IPS DF 4.7 (cell line): Measurements from ENCODE around the gene ZNF417.
"Not testable (repeated sequence)": the region's sequence is repeated elsewhere in the genome, so short reads cannot be mapped to it uniquely, and the experiment has no call there.

Experiments used
- DNase-seq: peaks from one replicate; pipeline ENCODE4 v3.0.0-alpha.2; 2013; ENCODE audit warnings: low spot score; ENCODE audit errors: extremely low read depth

ZNF417 gene

GRCh38 chr19:57916168-57916995 is at the start of gene ZNF417:
Gene ZNF417 (minus strand): TSS chr19:57916592. CDS start chr19:57916411, 181 bp downstream.
- DNase-seq: peak; percentile 98

GRCh38 chr19:57964761-57965160 is 48.4 kb upstream of the ZNF417 start:
- no peak for DNase-seq

DNA sequence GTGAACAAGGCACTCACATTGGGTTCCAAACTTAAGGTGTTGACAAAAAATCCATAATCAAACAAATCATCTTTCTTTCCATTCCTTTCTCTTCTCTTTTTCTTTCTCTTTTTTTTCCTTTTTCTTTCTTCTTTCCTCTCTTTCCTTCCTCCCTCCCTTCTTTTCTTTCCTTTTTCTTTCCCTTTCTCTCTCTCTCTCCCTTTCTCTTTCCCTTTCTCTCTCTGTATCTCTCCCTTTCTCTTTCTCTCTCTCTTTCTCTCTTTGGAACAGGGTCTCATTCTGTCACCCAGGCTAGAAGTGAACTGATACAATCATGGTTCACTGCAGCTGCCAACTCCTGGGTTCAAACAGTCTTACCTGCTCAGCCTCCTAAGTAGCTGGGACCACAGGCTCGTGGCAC is 45.4 kb upstream of the ZNF417 start:
- no peak for DNase-seq

DNA sequence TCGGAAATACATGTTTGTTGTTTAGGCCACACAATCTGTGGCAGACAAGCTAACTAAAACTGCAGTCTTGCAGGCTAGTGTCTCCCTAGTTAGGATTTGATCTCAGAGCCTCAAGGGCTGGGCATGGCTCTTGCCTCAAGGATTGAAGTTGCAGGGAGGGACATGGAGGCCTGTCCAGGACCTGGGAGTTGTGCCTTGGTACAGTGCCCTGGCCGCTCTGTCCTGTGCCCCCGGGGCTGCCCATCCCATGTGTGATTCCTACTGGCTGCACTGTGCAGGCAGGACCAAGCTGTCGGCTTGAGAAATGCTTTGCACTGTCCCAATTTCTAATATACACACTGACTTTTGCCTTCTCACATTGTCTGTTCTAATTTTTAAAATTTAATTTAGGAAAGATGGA is 38.6 kb upstream of the ZNF417 start:
- DNase-seq: no peak

DNA sequence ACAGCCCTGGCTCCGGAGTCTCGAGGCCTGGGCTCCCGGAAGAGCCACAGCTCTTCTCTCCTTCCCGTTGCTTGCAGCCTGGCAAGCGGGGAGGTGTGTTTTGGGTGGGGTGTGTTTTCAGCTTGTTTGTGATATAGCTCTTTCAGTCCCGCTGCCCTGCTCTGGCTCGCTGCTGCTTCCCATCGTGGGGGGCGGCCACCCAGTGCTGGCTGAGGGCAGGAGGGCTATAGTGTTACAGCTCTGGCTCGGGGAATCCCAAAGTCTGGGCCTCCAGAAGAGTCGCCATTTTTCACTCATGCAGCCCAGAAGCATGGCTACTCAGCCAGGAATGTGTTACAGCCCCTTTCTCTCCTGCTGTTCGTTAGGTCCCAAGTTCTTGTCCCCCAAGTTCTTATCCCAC is 33.3 kb upstream of the ZNF417 start:
- DNase-seq: no peak

- no peak for DNase-seq
Measured at GRCh38 chr19:57949296-57949695, 32.9 kb upstream of the ZNF417 start.

- DNase-seq: peak; percentile 92
Measured at GRCh38 chr19:57947419-57948134, 31.2 kb upstream of the ZNF417 start, which contains the start of gene ZNF256. Gene ZNF256 (minus strand): TSS chr19:57947706. CDS start chr19:57947474, 232 bp downstream.

DNA sequence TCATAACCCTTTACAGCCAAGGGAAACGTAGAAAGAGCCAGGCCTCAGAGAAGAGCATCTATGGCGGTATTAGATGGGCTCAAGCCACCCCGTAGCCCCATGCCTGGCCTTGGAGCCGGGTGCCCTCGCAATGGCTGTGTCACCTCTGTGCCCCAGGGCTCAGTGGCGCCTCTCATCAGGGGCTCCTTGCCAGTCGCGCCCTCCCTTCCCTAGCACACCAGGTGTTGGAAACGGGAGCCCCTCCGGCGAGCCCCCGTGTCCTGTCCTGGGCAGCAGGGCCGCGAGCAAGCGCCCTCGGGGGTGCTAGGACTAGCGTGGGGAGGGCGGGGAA is 30.7 kb upstream of the ZNF417 start:
- DNase-seq: no peak

- no peak for DNase-seq
Measured at GRCh38 chr19:57946316-57946715, 29.9 kb upstream of the ZNF417 start.

DNA sequence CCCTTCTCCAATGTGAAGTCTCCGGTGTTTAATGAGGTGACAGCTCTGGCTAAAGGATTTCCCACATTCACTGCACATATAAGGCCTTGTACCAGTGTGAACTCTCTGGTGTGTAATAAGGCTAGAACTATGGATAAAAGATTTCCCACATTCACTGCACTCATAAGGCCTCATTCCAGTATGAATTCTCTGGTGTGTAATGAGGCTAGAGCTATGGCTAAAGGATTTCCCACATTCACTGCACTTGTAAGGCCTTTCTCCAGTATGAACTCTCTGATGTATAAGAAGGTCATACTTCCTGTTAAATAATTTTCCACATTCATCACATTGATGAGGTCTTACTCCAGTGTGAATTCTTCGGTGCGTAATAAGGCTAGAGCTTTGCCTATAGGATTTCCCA is 25.2 kb upstream of the ZNF417 start:
- DNase-seq: no peak

GRCh38 chr19:57935731-57936130 is 19.3 kb upstream of the ZNF417 start:
- no peak for DNase-seq

GRCh38 chr19:57934820-57935665 is 18.7 kb upstream of the ZNF417 start, which contains the start of gene ZNF418:
Gene ZNF418 (minus strand): TSS chr19:57935402. CDS start chr19:57933822, 1,580 bp downstream.
- DNase-seq: no peak

- no peak for DNase-seq
Measured at GRCh38 chr19:57927587-57927986, 11.2 kb upstream of the ZNF417 start.

- DNase-seq: no peak
Measured at GRCh38 chr19:57914531-57914930, 1.9 kb downstream of the ZNF417 start.

- DNase-seq: no peak
Measured at GRCh38 chr19:57907394-57907793, 9.0 kb downstream of the ZNF417 start.

DNA sequence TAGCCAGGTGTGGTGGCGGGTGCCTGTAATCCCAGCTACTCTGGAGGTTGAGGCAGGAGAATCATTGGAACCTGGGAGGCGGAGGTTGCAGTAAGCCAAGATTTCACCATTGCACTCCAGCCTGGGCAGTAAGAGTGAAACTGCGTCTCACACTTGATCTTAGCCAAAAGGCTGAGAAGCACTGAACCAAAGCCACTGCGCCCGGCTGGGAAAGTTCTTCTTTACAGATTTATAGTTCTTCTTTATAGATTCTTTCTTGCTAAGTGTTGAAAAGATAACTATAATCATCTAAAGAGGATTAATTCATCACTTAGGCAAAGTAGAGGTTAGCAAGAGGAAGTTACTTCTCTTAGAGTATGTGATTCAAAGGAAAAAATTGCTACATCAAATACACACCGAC is 11.1 kb downstream of the ZNF417 start:
- no peak for DNase-seq

GRCh38 chr19:57903618-57904184 is 12.7 kb downstream of the ZNF417 start:
- no peak for DNase-seq

DNA sequence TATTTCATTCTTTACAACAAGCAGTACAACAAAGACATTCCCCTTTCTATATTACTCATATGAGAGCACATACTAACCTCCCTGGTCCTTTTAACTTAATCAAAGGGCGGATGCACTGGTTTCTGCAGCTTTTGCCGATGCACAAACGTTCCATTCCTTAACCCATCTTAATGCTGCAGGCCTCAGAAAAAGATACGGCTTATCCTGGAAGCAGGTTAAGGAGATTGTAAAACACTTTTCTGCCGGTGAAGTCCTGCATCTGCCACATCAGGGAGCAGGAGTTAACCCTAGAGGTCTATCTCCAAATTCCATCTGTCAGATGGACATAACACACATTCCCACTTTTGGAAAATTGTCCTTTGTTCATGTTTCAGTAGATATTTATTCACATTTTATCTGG is 16.1 kb downstream of the ZNF417 start:
- no peak for DNase-seq

DNA sequence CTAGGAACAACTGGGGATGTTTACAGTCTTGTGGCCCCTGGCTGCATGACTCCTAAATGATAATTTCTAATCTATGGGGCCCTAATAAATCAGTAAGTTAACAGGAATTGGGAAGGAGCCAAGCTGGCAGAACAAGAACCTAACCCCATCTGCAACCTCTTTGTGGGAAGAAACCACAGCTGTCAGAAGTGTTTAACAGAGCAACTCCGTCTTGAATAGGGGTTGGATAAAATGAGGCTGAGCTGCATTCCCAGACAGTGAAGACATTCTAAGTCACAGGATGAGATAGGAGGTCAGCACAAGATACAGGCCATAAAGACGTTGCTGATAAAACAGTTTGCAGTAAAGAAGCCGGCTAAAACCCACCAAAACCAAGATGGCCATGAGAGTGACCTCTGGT is 25.7 kb downstream of the ZNF417 start:
- DNase-seq: not testable (repeated sequence)

DNA sequence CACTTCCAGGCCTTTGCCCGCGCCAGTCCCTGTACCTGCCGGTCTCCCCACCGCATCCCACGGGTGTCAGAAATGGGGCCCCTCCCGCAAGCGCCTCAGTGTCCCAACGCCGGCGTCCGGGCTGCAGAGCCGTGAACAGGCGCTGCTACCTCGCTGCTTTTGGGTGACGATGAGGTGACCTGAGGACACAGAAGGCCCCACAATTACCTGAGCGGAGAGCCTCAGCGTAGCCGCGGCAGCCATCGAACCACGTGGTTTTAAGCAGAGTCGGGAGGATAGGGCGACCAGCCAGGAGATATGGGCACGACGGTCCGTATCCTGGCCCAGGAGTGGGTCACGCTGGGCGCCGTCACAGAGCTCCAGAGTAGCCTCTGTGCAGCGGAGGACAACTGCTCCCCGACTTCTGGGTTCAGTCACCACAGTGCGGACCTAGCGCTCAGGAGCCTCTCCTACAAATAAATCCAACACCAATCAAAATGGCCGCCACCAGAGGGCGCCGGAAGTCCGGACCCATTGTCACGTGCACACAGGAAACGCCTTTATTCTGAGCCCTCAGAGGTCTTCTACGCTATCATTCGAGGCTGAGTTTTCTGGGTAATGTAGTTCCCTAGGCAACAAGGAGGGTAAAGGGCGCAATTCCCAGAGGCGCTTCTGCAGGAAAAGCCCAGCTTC is 27.7 kb downstream of the ZNF417 start, which contains the start of gene ZNF814:
Gene ZNF814 (minus strand): TSS at position 478 of the 672 bp plus-strand sequence. CDS start 235 bp downstream, at position 243.
- DNase-seq: peak; percentile 94

- no peak for DNase-seq
Measured at GRCh38 chr19:57888107-57888559, 28.3 kb downstream of the ZNF417 start.
